A549 (cell line): ENCODE results near the gene DLL4.

Experiments
- CTCF ChIP-seq: fragments of >200 bp; sonication (Bioruptor Twin); formaldehyde crosslinking; IDR thresholded peaks from 3 replicates; pipeline ENCODE4 v1.5.1; 2016
- EP300 ChIP-seq, 2 experiments: fragments of >200 bp; sonication (Bioruptor Twin); formaldehyde crosslinking; IDR thresholded peaks; 2 replicates in 1 of 2; 3 replicates in 1 of 2; pipeline ENCODE4 v1.6.1; 2016 to 2017
- JUN ChIP-seq, 2 experiments: fragments of >200 bp; sonication (Bioruptor Twin); formaldehyde crosslinking; IDR thresholded peaks; 2 replicates in 1 of 2; 3 replicates in 1 of 2; pipeline ENCODE4 v1.6.1; 2016 to 2017
- JUNB ChIP-seq: fragments of >200 bp; sonication (Bioruptor Twin); formaldehyde crosslinking; IDR thresholded peaks from 2 replicates; pipeline ENCODE4 v1.6.1; 2016
- ZFP36 ChIP-seq: fragments of 450-650 bp; IDR thresholded peaks from 2 replicates; pipeline ENCODE4 v1.6.1; 2014; ENCODE audit warnings: borderline replicate concordance; ENCODE audit not compliant: partially characterized antibody
- TF ChIP-seq, protein P1 (sequence below): fragments of 200-600 bp; sonication (generic); IDR thresholded peaks from 2 replicates; pipeline ENCODE4 v1.6.1; 2016; ENCODE audit warnings: antibody characterized with exemption, mild to moderate bottlenecking, moderate library complexity

- TF ChIP-seq JUNB (no peak), CTCF (no peak), ZFP36 (no peak), JUN (IDR thresholded peaks at IDR 0.05) (no peak), EP300 (IDR thresholded peaks at IDR 0.05) (no peak)
- TF ChIP-seq, protein P1, sequence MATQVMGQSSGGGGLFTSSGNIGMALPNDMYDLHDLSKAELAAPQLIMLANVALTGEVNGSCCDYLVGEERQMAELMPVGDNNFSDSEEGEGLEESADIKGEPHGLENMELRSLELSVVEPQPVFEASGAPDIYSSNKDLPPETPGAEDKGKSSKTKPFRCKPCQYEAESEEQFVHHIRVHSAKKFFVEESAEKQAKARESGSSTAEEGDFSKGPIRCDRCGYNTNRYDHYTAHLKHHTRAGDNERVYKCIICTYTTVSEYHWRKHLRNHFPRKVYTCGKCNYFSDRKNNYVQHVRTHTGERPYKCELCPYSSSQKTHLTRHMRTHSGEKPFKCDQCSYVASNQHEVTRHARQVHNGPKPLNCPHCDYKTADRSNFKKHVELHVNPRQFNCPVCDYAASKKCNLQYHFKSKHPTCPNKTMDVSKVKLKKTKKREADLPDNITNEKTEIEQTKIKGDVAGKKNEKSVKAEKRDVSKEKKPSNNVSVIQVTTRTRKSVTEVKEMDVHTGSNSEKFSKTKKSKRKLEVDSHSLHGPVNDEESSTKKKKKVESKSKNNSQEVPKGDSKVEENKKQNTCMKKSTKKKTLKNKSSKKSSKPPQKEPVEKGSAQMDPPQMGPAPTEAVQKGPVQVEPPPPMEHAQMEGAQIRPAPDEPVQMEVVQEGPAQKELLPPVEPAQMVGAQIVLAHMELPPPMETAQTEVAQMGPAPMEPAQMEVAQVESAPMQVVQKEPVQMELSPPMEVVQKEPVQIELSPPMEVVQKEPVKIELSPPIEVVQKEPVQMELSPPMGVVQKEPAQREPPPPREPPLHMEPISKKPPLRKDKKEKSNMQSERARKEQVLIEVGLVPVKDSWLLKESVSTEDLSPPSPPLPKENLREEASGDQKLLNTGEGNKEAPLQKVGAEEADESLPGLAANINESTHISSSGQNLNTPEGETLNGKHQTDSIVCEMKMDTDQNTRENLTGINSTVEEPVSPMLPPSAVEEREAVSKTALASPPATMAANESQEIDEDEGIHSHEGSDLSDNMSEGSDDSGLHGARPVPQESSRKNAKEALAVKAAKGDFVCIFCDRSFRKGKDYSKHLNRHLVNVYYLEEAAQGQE, result no peak
These were observed 17.4 kb upstream of the DLL4 start for GRCh38 chr15:40911693-40912092.
